Mesothelial cell of epicardium (in vitro differentiated cells): ENCODE data around the gene ISG15. TPM values are rescaled to one million over a fixed set of nuclear protein-coding genes. Genes with fewer than 3 reads are reported as not detected.

Experiments
- DNase-seq, 2 experiments: peaks; one replicate each; pipeline ENCODE4 v3.0.0; 2021; ENCODE audit warnings: low spot score in 2 of 2; ENCODE audit not compliant: unreplicated experiment in 2 of 2
- H3K27ac Mint-ChIP-seq: 2 replicates; pipeline ENCODE4 v1.8.0; 2021; ENCODE audit warnings: mixed read lengths
- H3K27me3 Mint-ChIP-seq: 2 replicates; pipeline ENCODE4 v1.8.0; 2021; ENCODE audit warnings: low read depth, mixed read lengths
- H3K36me3 Mint-ChIP-seq: 2 replicates; pipeline ENCODE4 v1.8.0; 2021; ENCODE audit warnings: mixed read lengths
- H3K4me1 Mint-ChIP-seq: 2 replicates; pipeline ENCODE4 v1.8.0; 2021; ENCODE audit warnings: mixed read lengths
- H3K4me3 Mint-ChIP-seq: 2 replicates; pipeline ENCODE4 v1.8.0; 2021; ENCODE audit warnings: mild to moderate bottlenecking, moderate library complexity, mixed read lengths
- H3K9me3 Mint-ChIP-seq: 2 replicates; pipeline ENCODE4 v1.8.0; 2021; ENCODE audit warnings: mixed read lengths
- total RNA-seq: library from RNA; stranded (reverse); gene quantifications from 3 replicates; pipeline ENCODE4 v1.2.1, GENCODE V29; 2021
- TF ChIP-seq, protein P1 (sequence below): fragments of 200-600 bp; sonication (generic); IDR thresholded peaks from one replicate; pipeline ENCODE4 v1.5.0; 2021; ENCODE audit warnings: antibody characterized with exemption; ENCODE audit not compliant: unreplicated experiment

Gene ISG15
- total RNA-seq, 1 donor from 2014 or later: 139 TPM

DNA sequence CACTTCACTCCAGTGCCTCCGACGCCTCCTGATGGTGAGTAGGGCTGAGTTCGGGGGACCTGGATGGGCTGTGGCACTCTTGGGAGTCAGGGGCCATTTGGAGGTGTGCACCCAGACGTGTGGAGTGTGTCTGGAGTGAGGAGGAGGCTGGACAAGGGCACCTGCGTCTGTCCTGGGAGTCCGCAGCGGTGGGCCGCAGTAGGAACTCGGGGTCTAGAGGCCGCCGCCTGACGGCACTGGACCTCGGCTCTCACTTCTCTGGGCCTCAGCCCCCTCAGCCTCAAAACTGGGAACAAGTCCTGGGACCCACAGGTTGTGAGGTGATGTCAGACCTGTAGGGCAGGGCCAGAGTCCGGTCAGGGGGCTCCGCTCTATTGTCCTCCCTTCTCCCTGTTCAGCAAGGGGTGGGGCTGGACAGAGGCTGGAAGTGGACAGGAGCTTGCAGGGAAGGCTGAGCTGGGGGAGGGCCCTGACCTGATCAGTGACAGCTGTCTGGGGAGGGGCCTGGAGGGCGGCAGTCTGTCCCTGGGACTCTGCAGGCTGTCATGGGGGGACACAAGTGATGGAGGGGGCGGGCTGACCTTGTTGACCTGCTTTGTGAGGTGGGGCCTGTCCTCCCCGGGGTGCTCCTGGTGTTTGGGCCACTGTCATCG lies 22.1 kb downstream of the ISG15 start:
- Mint-ChIP-seq H3K4me1 (peaks cover 24% of the 10 kb centered on the region), H3K9me3 (no peaks in the 10 kb centered on the region), H3K4me3 (no peak overlapping the region), H3K36me3 (peaks cover 10% of the 10 kb centered on the region), H3K27me3 (peaks cover 33% of the 10 kb centered on the region), H3K27ac (no peak overlapping the region)
- DNase-seq: no peak
- TF ChIP-seq, protein P1, sequence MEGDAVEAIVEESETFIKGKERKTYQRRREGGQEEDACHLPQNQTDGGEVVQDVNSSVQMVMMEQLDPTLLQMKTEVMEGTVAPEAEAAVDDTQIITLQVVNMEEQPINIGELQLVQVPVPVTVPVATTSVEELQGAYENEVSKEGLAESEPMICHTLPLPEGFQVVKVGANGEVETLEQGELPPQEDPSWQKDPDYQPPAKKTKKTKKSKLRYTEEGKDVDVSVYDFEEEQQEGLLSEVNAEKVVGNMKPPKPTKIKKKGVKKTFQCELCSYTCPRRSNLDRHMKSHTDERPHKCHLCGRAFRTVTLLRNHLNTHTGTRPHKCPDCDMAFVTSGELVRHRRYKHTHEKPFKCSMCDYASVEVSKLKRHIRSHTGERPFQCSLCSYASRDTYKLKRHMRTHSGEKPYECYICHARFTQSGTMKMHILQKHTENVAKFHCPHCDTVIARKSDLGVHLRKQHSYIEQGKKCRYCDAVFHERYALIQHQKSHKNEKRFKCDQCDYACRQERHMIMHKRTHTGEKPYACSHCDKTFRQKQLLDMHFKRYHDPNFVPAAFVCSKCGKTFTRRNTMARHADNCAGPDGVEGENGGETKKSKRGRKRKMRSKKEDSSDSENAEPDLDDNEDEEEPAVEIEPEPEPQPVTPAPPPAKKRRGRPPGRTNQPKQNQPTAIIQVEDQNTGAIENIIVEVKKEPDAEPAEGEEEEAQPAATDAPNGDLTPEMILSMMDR: no peak

- Mint-ChIP-seq H3K36me3 (peaks cover 10% of the 10 kb centered on the region), H3K27me3 (peaks cover 27% of the 10 kb centered on the region)
- TF ChIP-seq, protein P1: no peak
These were observed 24.4 kb downstream of the ISG15 start for GRCh38 chr1:1037366-1038327.

GRCh38 chr1:1038694-1039093 lies 25.4 kb downstream of the ISG15 start:
- peaks cover 14% of the 10 kb centered on the region for H3K36me3 Mint-ChIP-seq
- H3K27ac Mint-ChIP-seq: peak overlapping the region; percentile 56
- H3K27me3 Mint-ChIP-seq: peaks cover 27% of the 10 kb centered on the region
- no peaks in the 10 kb centered on the region for H3K9me3 Mint-ChIP-seq
- peaks cover 15% of the 10 kb centered on the region for H3K4me1 Mint-ChIP-seq
- TF ChIP-seq, protein P1: no peak
- no peak for DNase-seq
- peak overlapping the region; percentile 22 for H3K4me3 Mint-ChIP-seq

More at GRCh38 chr1:1037366-1038327, 24.4 kb downstream of the ISG15 start:
- Mint-ChIP-seq H3K4me1 (peaks cover 15% of the 10 kb centered on the region), H3K27ac (no peak overlapping the region), H3K4me3 (no peak overlapping the region), H3K9me3 (no peaks in the 10 kb centered on the region)
- DNase-seq: no peak

GRCh38 chr1:1039145-1039910 lies 26.0 kb downstream of the ISG15 start:
- no peak for DNase-seq
- H3K9me3 Mint-ChIP-seq: no peaks in the 10 kb centered on the region
- H3K4me3 Mint-ChIP-seq: peak overlapping the region; percentile 49
- H3K27me3 Mint-ChIP-seq: peaks cover 27% of the 10 kb centered on the region
- no peak overlapping the region for H3K27ac Mint-ChIP-seq
- TF ChIP-seq, protein P1: no peak
- peaks cover 15% of the 10 kb centered on the region for H3K4me1 Mint-ChIP-seq
- peaks cover 14% of the 10 kb centered on the region for H3K36me3 Mint-ChIP-seq
